Gastroesophageal sphincter (tissue), 3 donors: ENCODE data around the gene PDLIM7.

ENCODE experiments used
- POLR2A ChIP-seq, 2 donors: fragments of 450-650 bp; IDR thresholded peaks; one replicate each; pipeline ENCODE4 v1.6.1; 2017; ENCODE audit warnings: antibody characterized with exemption in 2 of 2, mild to moderate bottlenecking in 2 of 2, moderate library complexity in 1 of 2
- POLR2AphosphoS5 ChIP-seq: sonication (generic); formaldehyde crosslinking; IDR thresholded peaks from one replicate; pipeline ENCODE4 v1.6.1; 2017; ENCODE audit warnings: antibody characterized with exemption
- TF ChIP-seq, protein P1 (sequence below), 4 experiments: fragments of 200-600 bp in 2 of 4; fragments of 450-650 bp in 2 of 4; sonication (generic) in 1 of 4; IDR thresholded peaks; one replicate each; pipeline ENCODE4 v1.5.1; 2017 to 2019; ENCODE audit warnings: antibody characterized with exemption in 4 of 4, mild to moderate bottlenecking in 2 of 4, moderate library complexity in 2 of 4

DNA sequence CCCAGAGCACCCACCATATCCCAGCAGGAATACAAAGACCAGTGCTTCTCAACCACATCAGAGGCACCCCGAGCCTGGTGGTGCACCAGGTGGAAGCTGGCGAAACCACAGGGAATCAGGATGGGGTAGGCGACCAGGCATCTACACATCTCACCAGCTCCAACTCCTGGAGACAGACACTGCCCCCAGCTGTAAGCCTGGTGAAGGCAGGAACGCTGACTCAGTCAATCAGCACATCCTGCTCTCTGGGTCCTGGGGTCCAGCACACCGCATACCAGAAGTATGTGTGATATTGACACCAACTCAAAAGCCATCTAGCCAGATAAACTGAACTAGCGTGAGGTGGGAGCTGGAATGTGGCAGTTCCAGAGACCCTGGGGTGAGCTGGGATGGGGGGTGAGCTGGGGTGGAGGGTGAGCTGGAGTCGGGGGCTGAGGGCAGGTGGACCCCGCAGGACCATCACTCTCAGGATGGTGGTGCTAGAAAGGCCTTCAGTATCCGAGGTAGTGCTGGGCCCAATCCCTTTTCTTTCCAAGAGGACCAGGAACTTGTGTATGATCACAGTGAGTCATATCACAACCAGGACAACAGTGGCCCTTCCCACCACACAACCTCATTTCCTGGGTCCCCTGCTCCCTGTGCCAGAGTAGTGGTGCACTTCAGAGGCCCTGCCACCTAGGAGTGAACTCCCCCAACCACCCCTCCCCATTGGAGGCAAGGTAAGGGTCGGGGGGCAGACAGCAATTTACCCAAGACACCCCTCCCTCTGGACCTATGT is 26.5 kb downstream of the PDLIM7 start:
- TF ChIP-seq, protein P1, sequence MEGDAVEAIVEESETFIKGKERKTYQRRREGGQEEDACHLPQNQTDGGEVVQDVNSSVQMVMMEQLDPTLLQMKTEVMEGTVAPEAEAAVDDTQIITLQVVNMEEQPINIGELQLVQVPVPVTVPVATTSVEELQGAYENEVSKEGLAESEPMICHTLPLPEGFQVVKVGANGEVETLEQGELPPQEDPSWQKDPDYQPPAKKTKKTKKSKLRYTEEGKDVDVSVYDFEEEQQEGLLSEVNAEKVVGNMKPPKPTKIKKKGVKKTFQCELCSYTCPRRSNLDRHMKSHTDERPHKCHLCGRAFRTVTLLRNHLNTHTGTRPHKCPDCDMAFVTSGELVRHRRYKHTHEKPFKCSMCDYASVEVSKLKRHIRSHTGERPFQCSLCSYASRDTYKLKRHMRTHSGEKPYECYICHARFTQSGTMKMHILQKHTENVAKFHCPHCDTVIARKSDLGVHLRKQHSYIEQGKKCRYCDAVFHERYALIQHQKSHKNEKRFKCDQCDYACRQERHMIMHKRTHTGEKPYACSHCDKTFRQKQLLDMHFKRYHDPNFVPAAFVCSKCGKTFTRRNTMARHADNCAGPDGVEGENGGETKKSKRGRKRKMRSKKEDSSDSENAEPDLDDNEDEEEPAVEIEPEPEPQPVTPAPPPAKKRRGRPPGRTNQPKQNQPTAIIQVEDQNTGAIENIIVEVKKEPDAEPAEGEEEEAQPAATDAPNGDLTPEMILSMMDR (IDR thresholded peaks at IDR 0.05), result no peak
- TF ChIP-seq POLR2A (IDR thresholded peaks at IDR 0.05), result no peak
- no peak for TF ChIP-seq POLR2AphosphoS5
